ENCODE data around the gene TVP23A.

The TVP23A gene

DNA sequence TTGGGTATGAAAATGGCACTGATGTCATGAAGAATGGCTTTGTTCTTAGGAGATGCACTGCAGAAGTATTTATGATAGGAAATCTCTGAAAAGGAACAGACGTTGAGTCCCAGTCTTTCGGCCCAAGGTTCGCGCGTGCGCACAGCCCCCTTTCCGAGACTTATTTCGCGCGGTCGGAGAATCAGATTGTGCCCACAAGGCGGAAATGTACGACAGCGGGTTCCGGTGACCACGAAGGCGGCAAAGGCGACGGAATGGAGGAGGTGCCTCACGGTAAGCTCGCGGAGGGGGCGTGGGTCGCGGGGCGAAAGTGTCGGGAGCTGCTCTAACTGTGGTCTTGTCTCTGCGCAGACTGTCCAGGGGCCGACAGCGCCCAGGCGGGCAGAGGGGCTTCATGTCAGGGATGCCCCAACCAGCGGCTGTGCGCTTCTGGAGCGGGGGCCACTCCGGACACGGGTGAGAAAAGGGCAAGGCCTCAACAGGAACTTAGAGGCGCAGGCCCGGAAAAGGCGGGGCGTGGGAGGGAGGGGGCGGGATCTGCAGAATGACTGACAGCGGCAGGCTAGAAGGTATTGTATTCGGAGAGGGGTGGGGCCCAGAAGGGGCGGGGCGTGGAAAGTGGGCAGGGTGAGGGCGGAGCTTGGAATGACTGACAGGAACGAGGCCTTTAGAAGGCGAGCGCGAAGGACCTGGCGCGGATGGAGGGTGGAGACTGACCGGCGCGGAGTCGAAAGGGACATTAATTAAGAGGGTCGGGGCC is 74.8 kb downstream of the TVP23A start, which contains the start of gene NUBP1 (continued):
- TF ChIP-seq GFI1B (tag by site-specific recombination; IDR thresholded peaks at IDR 0.05), result no peak
- TF ChIP-seq ZNF350 (tag by site-specific recombination; IDR thresholded peaks at IDR 0.05), result no peak
- TF ChIP-seq GLIS2 (tag by site-specific recombination; IDR thresholded peaks at IDR 0.05), result no peak
- peak; percentile 91 for TF ChIP-seq ZFP37 (tag by site-specific recombination; IDR thresholded peaks at IDR 0.05)
- TF ChIP-seq, protein P1, sequence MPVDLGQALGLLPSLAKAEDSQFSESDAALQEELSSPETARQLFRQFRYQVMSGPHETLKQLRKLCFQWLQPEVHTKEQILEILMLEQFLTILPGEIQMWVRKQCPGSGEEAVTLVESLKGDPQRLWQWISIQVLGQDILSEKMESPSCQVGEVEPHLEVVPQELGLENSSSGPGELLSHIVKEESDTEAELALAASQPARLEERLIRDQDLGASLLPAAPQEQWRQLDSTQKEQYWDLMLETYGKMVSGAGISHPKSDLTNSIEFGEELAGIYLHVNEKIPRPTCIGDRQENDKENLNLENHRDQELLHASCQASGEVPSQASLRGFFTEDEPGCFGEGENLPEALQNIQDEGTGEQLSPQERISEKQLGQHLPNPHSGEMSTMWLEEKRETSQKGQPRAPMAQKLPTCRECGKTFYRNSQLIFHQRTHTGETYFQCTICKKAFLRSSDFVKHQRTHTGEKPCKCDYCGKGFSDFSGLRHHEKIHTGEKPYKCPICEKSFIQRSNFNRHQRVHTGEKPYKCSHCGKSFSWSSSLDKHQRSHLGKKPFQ (tag by site-specific recombination; IDR thresholded peaks at IDR 0.05), result no peak
- TF ChIP-seq ZNF654 (tag by site-specific recombination; IDR thresholded peaks at IDR 0.05; ENCODE audit: low read depth), result no peak
- TF ChIP-seq ZNF24 (tag by site-specific recombination; IDR thresholded peaks at IDR 0.05), result peak; percentile 75
- no peak for TF ChIP-seq ZNF701 (tag by site-specific recombination; IDR thresholded peaks at IDR 0.05)
- TF ChIP-seq, protein P2, sequence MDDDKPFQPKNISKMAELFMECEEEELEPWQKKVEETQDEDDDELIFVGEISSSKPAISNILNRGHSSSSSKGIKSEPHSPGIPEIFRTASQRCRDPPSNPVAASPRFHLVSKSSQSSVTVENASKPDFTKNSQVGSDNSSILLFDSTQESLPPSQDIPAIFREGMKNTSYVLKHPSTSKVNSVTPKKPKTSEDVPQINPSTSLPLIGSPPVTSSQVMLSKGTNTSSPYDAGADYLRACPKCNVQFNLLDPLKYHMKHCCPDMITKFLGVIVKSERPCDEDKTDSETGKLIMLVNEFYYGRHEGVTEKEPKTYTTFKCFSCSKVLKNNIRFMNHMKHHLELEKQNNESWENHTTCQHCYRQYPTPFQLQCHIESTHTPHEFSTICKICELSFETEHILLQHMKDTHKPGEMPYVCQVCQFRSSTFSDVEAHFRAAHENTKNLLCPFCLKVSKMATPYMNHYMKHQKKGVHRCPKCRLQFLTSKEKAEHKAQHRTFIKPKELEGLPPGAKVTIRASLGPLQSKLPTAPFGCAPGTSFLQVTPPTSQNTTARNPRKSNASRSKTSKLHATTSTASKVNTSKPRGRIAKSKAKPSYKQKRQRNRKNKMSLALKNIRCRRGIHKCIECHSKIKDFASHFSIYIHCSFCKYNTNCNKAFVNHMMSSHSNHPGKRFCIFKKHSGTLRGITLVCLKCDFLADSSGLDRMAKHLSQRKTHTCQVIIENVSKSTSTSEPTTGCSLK (tag by site-specific recombination; IDR thresholded peaks at IDR 0.05), result no peak
- TF ChIP-seq HOXC10 (CRISPR knock-in tag; IDR thresholded peaks at IDR 0.05), result no peak
- TF ChIP-seq, protein P3, sequence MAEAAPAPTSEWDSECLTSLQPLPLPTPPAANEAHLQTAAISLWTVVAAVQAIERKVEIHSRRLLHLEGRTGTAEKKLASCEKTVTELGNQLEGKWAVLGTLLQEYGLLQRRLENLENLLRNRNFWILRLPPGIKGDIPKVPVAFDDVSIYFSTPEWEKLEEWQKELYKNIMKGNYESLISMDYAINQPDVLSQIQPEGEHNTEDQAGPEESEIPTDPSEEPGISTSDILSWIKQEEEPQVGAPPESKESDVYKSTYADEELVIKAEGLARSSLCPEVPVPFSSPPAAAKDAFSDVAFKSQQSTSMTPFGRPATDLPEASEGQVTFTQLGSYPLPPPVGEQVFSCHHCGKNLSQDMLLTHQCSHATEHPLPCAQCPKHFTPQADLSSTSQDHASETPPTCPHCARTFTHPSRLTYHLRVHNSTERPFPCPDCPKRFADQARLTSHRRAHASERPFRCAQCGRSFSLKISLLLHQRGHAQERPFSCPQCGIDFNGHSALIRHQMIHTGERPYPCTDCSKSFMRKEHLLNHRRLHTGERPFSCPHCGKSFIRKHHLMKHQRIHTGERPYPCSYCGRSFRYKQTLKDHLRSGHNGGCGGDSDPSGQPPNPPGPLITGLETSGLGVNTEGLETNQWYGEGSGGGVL (tag by site-specific recombination; IDR thresholded peaks at IDR 0.05), result no peak
- TF ChIP-seq, protein P4, sequence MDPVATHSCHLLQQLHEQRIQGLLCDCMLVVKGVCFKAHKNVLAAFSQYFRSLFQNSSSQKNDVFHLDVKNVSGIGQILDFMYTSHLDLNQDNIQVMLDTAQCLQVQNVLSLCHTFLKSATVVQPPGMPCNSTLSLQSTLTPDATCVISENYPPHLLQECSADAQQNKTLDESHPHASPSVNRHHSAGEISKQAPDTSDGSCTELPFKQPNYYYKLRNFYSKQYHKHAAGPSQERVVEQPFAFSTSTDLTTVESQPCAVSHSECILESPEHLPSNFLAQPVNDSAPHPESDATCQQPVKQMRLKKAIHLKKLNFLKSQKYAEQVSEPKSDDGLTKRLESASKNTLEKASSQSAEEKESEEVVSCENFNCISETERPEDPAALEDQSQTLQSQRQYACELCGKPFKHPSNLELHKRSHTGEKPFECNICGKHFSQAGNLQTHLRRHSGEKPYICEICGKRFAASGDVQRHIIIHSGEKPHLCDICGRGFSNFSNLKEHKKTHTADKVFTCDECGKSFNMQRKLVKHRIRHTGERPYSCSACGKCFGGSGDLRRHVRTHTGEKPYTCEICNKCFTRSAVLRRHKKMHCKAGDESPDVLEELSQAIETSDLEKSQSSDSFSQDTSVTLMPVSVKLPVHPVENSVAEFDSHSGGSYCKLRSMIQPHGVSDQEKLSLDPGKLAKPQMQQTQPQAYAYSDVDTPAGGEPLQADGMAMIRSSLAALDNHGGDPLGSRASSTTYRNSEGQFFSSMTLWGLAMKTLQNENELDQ (tag by site-specific recombination; IDR thresholded peaks at IDR 0.05; ENCODE audit: low read depth), result peak; percentile 95; the same call in 1 of the 2 replicates
- TF ChIP-seq ZNF626 (tag by site-specific recombination; IDR thresholded peaks at IDR 0.05), result no peak
- TF ChIP-seq, protein P5, sequence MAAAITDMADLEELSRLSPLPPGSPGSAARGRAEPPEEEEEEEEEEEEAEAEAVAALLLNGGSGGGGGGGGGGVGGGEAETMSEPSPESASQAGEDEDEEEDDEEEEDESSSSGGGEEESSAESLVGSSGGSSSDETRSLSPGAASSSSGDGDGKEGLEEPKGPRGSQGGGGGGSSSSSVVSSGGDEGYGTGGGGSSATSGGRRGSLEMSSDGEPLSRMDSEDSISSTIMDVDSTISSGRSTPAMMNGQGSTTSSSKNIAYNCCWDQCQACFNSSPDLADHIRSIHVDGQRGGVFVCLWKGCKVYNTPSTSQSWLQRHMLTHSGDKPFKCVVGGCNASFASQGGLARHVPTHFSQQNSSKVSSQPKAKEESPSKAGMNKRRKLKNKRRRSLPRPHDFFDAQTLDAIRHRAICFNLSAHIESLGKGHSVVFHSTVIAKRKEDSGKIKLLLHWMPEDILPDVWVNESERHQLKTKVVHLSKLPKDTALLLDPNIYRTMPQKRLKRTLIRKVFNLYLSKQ (tag by site-specific recombination; IDR thresholded peaks at IDR 0.05; ENCODE audit: borderline replicate concordance), result no peak
- peak; percentile 90 for TF ChIP-seq SP7 (tag by site-specific recombination; IDR thresholded peaks at IDR 0.05)
- no peak for TF ChIP-seq ZNF311 (tag by site-specific recombination; IDR thresholded peaks at IDR 0.05; ENCODE audit: borderline replicate concordance)
- TF ChIP-seq, protein P6, sequence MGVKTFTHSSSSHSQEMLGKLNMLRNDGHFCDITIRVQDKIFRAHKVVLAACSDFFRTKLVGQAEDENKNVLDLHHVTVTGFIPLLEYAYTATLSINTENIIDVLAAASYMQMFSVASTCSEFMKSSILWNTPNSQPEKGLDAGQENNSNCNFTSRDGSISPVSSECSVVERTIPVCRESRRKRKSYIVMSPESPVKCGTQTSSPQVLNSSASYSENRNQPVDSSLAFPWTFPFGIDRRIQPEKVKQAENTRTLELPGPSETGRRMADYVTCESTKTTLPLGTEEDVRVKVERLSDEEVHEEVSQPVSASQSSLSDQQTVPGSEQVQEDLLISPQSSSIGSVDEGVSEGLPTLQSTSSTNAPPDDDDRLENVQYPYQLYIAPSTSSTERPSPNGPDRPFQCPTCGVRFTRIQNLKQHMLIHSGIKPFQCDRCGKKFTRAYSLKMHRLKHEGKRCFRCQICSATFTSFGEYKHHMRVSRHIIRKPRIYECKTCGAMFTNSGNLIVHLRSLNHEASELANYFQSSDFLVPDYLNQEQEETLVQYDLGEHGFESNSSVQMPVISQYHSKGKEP (tag by site-specific recombination; IDR thresholded peaks at IDR 0.05), result no peak
- TF ChIP-seq ZBTB8A (tag by site-specific recombination; IDR thresholded peaks at IDR 0.05), result peak; percentile 64
- TF ChIP-seq ZNF175 (tag by site-specific recombination; IDR thresholded peaks at IDR 0.05), result no peak
- no peak for TF ChIP-seq ZNF37A (tag by site-specific recombination; IDR thresholded peaks at IDR 0.05)
- no peak for TF ChIP-seq ZSCAN30 (tag by site-specific recombination; IDR thresholded peaks at IDR 0.05)
- TF ChIP-seq BCL11B (tag by site-specific recombination; IDR thresholded peaks at IDR 0.05; ENCODE audit: low read depth), result peak; percentile 99
- no peak for TF ChIP-seq ZNF707 (tag by site-specific recombination; IDR thresholded peaks at IDR 0.05)
- TF ChIP-seq, protein P7, sequence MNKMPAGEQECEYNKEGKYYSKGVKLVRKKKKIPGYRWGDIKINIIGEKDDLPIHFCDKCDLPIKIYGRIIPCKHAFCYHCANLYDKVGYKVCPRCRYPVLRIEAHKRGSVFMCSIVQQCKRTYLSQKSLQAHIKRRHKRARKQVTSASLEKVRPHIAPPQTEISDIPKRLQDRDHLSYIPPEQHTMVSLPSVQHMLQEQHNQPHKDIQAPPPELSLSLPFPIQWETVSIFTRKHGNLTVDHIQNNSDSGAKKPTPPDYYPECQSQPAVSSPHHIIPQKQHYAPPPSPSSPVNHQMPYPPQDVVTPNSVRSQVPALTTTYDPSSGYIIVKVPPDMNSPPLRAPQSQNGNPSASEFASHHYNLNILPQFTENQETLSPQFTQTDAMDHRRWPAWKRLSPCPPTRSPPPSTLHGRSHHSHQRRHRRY (tag by site-specific recombination; IDR thresholded peaks at IDR 0.05), result no peak
- TF ChIP-seq ZIC2 (tag by site-specific recombination; IDR thresholded peaks at IDR 0.05), result no peak; the same call in 1 of the 2 replicates
- TF ChIP-seq ZNF658 (tag by site-specific recombination; IDR thresholded peaks at IDR 0.05), result no peak
- peak; percentile 77; the same call in 1 of the 2 replicates for TF ChIP-seq ZNF501 (tag by site-specific recombination; IDR thresholded peaks at IDR 0.05)

Data from HEK293 (cell line).